HUDEP-2 (cell line): ENCODE results near the gene EPS8.
"Not testable (repeated sequence)": the region's sequence is repeated elsewhere in the genome, so short reads cannot be mapped to it uniquely, and the experiment has no call there.

ENCODE experiments used
- DNase-seq, 76 experiments: peaks; one replicate each; lab custom pipeline; 2025; ENCODE audit not compliant: unreplicated experiment in 76 of 76; lab: John Stamatoyannopoulos, UW

EPS8 gene

GRCh38 chr12:15616495-15616894 lies 172.7 kb downstream of the EPS8 start:
- DNase-seq, result not testable (repeated sequence)

GRCh38 chr12:15613981-15614380 lies 175.2 kb downstream of the EPS8 start:
- DNase-seq, result no peak

- no peak for DNase-seq
These were observed 180.2 kb downstream of the EPS8 start for GRCh38 chr12:15608941-15609340.

- DNase-seq, result no peak
These were observed 180.8 kb downstream of the EPS8 start for GRCh38 chr12:15608406-15608805.

GRCh38 chr12:15605881-15606590 lies 183.2 kb downstream of the EPS8 start:
- no peak for DNase-seq

GRCh38 chr12:15603474-15604085 lies 185.6 kb downstream of the EPS8 start:
- no peak for DNase-seq

GRCh38 chr12:15602051-15602672 lies 187.0 kb downstream of the EPS8 start:
- no peak for DNase-seq

GRCh38 chr12:15601210-15601800 lies 187.9 kb downstream of the EPS8 start:
- no peak for DNase-seq

GRCh38 chr12:15600223-15600935 lies 188.8 kb downstream of the EPS8 start:
- DNase-seq, result no peak

GRCh38 chr12:15599266-15600037 lies 189.7 kb downstream of the EPS8 start:
- peak in 1 of 76 experiments; percentile 3 for DNase-seq

- no peak for DNase-seq
These were observed 191.9 kb downstream of the EPS8 start for GRCh38 chr12:15597125-15597830.

- DNase-seq, result no peak
These were observed 193.0 kb downstream of the EPS8 start for GRCh38 chr12:15596174-15596573.

- DNase-seq, result no peak
These were observed 196.3 kb downstream of the EPS8 start for GRCh38 chr12:15592934-15593333.

- no peak for DNase-seq
These were observed 197.4 kb downstream of the EPS8 start for GRCh38 chr12:15591811-15592210.

- peak in 35 of 76 experiments; percentile 0 to 50 (median 25) for DNase-seq
These were observed 198.9 kb downstream of the EPS8 start for GRCh38 chr12:15590180-15590826.

GRCh38 chr12:15589328-15590032 lies 199.7 kb downstream of the EPS8 start:
- DNase-seq, result no peak

- DNase-seq, result peak in 6 of 76 experiments; percentile 5 to 35 (median 10)
These were observed 204.7 kb downstream of the EPS8 start for GRCh38 chr12:15584366-15585041.

GRCh38 chr12:15583804-15584203 lies 205.4 kb downstream of the EPS8 start:
- no peak for DNase-seq
